ENCODE results near the gene NAGK.
"Not testable (repeated sequence)": the region's sequence is repeated elsewhere in the genome, so short reads cannot be mapped to it uniquely, and the experiment has no call there.

DNA sequence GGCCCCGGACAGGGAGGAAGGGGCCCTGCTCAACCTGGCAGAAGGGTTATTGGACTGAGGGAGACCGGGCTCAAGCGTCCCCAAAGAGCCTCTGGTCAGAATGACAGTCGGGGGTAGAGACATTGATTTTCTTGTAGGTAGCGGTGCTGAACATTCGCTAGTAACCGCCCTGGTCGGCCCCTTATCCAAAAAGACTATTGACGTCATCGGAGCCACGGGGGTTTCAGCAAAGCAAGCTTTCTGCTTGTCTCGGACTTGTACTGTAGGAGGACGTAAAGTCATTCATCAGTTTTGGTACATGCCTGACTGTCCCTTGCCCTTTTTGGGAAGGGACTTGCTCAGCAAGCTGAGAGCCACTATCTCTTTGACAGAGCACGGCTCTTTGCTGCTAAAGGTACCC lies 47.1 kb upstream of the NAGK start:
- TF ChIP-seq, protein P1, sequence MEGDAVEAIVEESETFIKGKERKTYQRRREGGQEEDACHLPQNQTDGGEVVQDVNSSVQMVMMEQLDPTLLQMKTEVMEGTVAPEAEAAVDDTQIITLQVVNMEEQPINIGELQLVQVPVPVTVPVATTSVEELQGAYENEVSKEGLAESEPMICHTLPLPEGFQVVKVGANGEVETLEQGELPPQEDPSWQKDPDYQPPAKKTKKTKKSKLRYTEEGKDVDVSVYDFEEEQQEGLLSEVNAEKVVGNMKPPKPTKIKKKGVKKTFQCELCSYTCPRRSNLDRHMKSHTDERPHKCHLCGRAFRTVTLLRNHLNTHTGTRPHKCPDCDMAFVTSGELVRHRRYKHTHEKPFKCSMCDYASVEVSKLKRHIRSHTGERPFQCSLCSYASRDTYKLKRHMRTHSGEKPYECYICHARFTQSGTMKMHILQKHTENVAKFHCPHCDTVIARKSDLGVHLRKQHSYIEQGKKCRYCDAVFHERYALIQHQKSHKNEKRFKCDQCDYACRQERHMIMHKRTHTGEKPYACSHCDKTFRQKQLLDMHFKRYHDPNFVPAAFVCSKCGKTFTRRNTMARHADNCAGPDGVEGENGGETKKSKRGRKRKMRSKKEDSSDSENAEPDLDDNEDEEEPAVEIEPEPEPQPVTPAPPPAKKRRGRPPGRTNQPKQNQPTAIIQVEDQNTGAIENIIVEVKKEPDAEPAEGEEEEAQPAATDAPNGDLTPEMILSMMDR (IDR thresholded peaks at IDR 0.05) = not testable (repeated sequence)
- not testable (repeated sequence) for TF ChIP-seq POLR2A (IDR thresholded peaks at IDR 0.05)

Measured in thyroid gland (tissue), 4 donors.